Osteoblast (primary cell): ENCODE results near the gene BMP8B. TPM values are rescaled to one million over a fixed set of nuclear protein-coding genes. Genes with fewer than 3 reads are reported as not detected.
"Not testable (repeated sequence)": the region's sequence is repeated elsewhere in the genome, so short reads cannot be mapped to it uniquely, and the experiment has no call there.

Experiments used
- DNase-seq: peaks from one replicate; pipeline ENCODE4 v3.0.0; 2011; ENCODE audit warnings: low spot score, mixed read lengths; ENCODE audit not compliant: insufficient read length; ENCODE audit errors: missing footprints
- H2AFZ ChIP-seq: 2 replicates; pipeline ENCODE4 v1.6.0; 2011; ENCODE audit warnings: mild to moderate bottlenecking, low read length
- H3K27ac ChIP-seq: 2 replicates; pipeline ENCODE4 v1.5.1; 2011; ENCODE audit warnings: mild to moderate bottlenecking, low read depth, low read length, moderate library complexity
- H3K27me3 ChIP-seq: 2 replicates; pipeline ENCODE4 v1.6.0; 2012; ENCODE audit warnings: mild to moderate bottlenecking, control low read depth, inconsistent platforms, low read length, moderate library complexity; ENCODE audit not compliant: insufficient read depth
- H3K36me3 ChIP-seq: 2 replicates; pipeline ENCODE4 v1.5.1; 2011; ENCODE audit warnings: mild to moderate bottlenecking, low read length, control low read depth, moderate library complexity; ENCODE audit not compliant: insufficient read depth
- H3K4me1 ChIP-seq: 2 replicates; pipeline ENCODE4 v1.5.1; 2011; ENCODE audit warnings: mild to moderate bottlenecking, low read length, control low read depth, moderate library complexity; ENCODE audit not compliant: insufficient read depth
- H3K4me2 ChIP-seq: 2 replicates; pipeline ENCODE4 v1.6.0; 2011; ENCODE audit warnings: mild to moderate bottlenecking, low read length; ENCODE audit not compliant: insufficient read depth
- H3K4me3 ChIP-seq: fragments of 200-600 bp; sonication (generic); 3 replicates; pipeline ENCODE4 v1.5.1; 2012; ENCODE audit warnings: mild to moderate bottlenecking, low read length, inconsistent platforms; ENCODE audit not compliant: insufficient read depth
- H3K79me2 ChIP-seq: 2 replicates; pipeline ENCODE4 v1.6.0; 2012; ENCODE audit warnings: mild to moderate bottlenecking, low read length, control low read depth, inconsistent platforms; ENCODE audit not compliant: insufficient read depth
- H3K9me3 ChIP-seq: 2 replicates; pipeline ENCODE4 v1.5.1; 2011; ENCODE audit warnings: low read depth, low read length, control low read depth
- H4K20me1 ChIP-seq: 2 replicates; pipeline ENCODE4 v1.6.0; 2012; ENCODE audit warnings: mild to moderate bottlenecking, low read length, control low read depth; ENCODE audit not compliant: insufficient read depth
- CTCF ChIP-seq: IDR thresholded peaks from 2 replicates; pipeline ENCODE4 v1.5.1; 2011; ENCODE audit warnings: mild to moderate bottlenecking, low read depth, low read length, moderate library complexity; ENCODE audit errors: extremely low read depth
- total RNA-seq: library from RNA; depleted of rRNA; stranded (reverse); fragments of >200 nt; gene quantifications from 2 replicates; pipeline ENCODE4 v1.2.3, GENCODE V29; 2012

Gene BMP8B
- total RNA-seq, 1 donor, result 0.36 TPM

- H3K27ac ChIP-seq, result no peak overlapping the region
- no peaks in the 10 kb centered on the region for H3K9me3 ChIP-seq
- no peak for DNase-seq
- H3K4me1 ChIP-seq, result peaks cover 13% of the 10 kb centered on the region
- no peak for TF ChIP-seq CTCF
- H3K79me2 ChIP-seq, result no peaks in the 10 kb centered on the region
- H3K4me3 ChIP-seq, result no peak overlapping the region
- H3K4me2 ChIP-seq, result no peak overlapping the region
- H2AFZ ChIP-seq, result no peak overlapping the region
- H4K20me1 ChIP-seq, result no peaks in the 10 kb centered on the region
- no peaks in the 10 kb centered on the region for H3K36me3 ChIP-seq
- H3K27me3 ChIP-seq, result no peaks in the 10 kb centered on the region
Observed at GRCh38 chr1:39819091-39819812, 30.6 kb upstream of the BMP8B start.

GRCh38 chr1:39818482-39818881, 29.8 kb upstream of the BMP8B start:
- no peak overlapping the region for H3K4me3 ChIP-seq
- H3K4me2 ChIP-seq, result no peak overlapping the region
- H3K27ac ChIP-seq, result no peak overlapping the region
- H3K9me3 ChIP-seq, result no peaks in the 10 kb centered on the region
- no peaks in the 10 kb centered on the region for H3K36me3 ChIP-seq
- H4K20me1 ChIP-seq, result no peaks in the 10 kb centered on the region
- no peak for DNase-seq
- no peaks in the 10 kb centered on the region for H3K27me3 ChIP-seq
- TF ChIP-seq CTCF, result no peak
- H2AFZ ChIP-seq, result no peak overlapping the region
- H3K4me1 ChIP-seq, result peaks cover 13% of the 10 kb centered on the region
- no peaks in the 10 kb centered on the region for H3K79me2 ChIP-seq

- not testable (repeated sequence) for H2AFZ ChIP-seq, H3K9me3 ChIP-seq, H3K27me3 ChIP-seq, H3K4me2 ChIP-seq, H3K4me1 ChIP-seq, H4K20me1 ChIP-seq, H3K36me3 ChIP-seq, H3K79me2 ChIP-seq, H3K27ac ChIP-seq, H3K4me3 ChIP-seq
- DNase-seq, result peak; percentile 73
Observed at GRCh38 chr1:39817091-39817932, 28.6 kb upstream of the BMP8B start.

- TF ChIP-seq CTCF, result peak; percentile 80
Observed at GRCh38 chr1:39816415-39817090, 27.9 kb upstream of the BMP8B start.

More at GRCh38 chr1:39816415-39817090, 27.9 kb upstream of the BMP8B start:
- DNase-seq, result peak; percentile 95
- Histone ChIP-seq H3K4me3 (no peak overlapping the region), H3K36me3 (no peaks in the 10 kb centered on the region), H3K27me3 (peaks cover 5% of the 10 kb centered on the region), H4K20me1 (no peaks in the 10 kb centered on the region), H3K27ac (no peak overlapping the region), H3K79me2 (no peaks in the 10 kb centered on the region), H3K4me1 (peaks cover 3% of the 10 kb centered on the region), H2AFZ (peak overlapping the region; percentile 36), H3K9me3 (no peaks in the 10 kb centered on the region), H3K4me2 (peak overlapping the region; percentile 54)
